NOMO-1 treated with DMSO at 0.1 percent for 48 hours (cell line): Measurements from ENCODE around the gene WDR7.

ENCODE experiments used
- DNase-seq: peaks from one replicate; lab custom pipeline; 2025; ENCODE audit not compliant: unreplicated experiment; lab: John Stamatoyannopoulos, UW

Gene WDR7

GRCh38 chr18:56982766-56983165 is 331.6 kb downstream of the WDR7 start:
- DNase-seq, result peak; percentile 90

- DNase-seq, result no peak
Measured at GRCh38 chr18:56983275-56983992, 332.3 kb downstream of the WDR7 start.

GRCh38 chr18:56984731-56985130 is 333.6 kb downstream of the WDR7 start:
- no peak for DNase-seq

- DNase-seq, result no peak
Measured at GRCh38 chr18:56986829-56987228, 335.7 kb downstream of the WDR7 start.

GRCh38 chr18:56987236-56987635 is 336.1 kb downstream of the WDR7 start:
- no peak for DNase-seq

GRCh38 chr18:56988022-56988421 is 336.9 kb downstream of the WDR7 start:
- no peak for DNase-seq

- DNase-seq, result no peak
Measured at GRCh38 chr18:56990678-56991077, 339.5 kb downstream of the WDR7 start.

GRCh38 chr18:56992777-56993176 is 341.6 kb downstream of the WDR7 start:
- no peak for DNase-seq

GRCh38 chr18:56995579-56996188 is 344.5 kb downstream of the WDR7 start:
- no peak for DNase-seq

- no peak for DNase-seq
Measured at GRCh38 chr18:56997200-56997599, 346.0 kb downstream of the WDR7 start.

GRCh38 chr18:56999823-57000222 is 348.7 kb downstream of the WDR7 start:
- DNase-seq, result no peak

GRCh38 chr18:57002627-57003026 is 351.5 kb downstream of the WDR7 start:
- no peak for DNase-seq

GRCh38 chr18:57003342-57003741 is 352.2 kb downstream of the WDR7 start:
- DNase-seq, result no peak

GRCh38 chr18:57004366-57005121 is 353.4 kb downstream of the WDR7 start:
- DNase-seq, result peak; percentile 84

- peak; percentile 73 for DNase-seq
Measured at GRCh38 chr18:57008001-57008686, 357.0 kb downstream of the WDR7 start.

- no peak for DNase-seq
Measured at GRCh38 chr18:57009844-57010243, 358.7 kb downstream of the WDR7 start.

GRCh38 chr18:57014772-57015413 is 363.7 kb downstream of the WDR7 start:
- no peak for DNase-seq

- DNase-seq, result no peak
Measured at GRCh38 chr18:57015451-57015850, 364.3 kb downstream of the WDR7 start.

- no peak for DNase-seq
Measured at GRCh38 chr18:57018845-57019244, 367.7 kb downstream of the WDR7 start.

- DNase-seq, result no peak
Measured at GRCh38 chr18:57022716-57023115, 371.6 kb downstream of the WDR7 start.

GRCh38 chr18:57023275-57023882 is 372.2 kb downstream of the WDR7 start:
- no peak for DNase-seq
